HL-60/S4 treated with retinoic acid at 250 ng/mL for 4 days and 3 days (cell line): Measurements from ENCODE around the gene ITFG1.
"Not testable (repeated sequence)": the region's sequence is repeated elsewhere in the genome, so short reads cannot be mapped to it uniquely, and the experiment has no call there.

Experiments
- in situ Hi-C: fragments of 300-500 bp; cut with MboI; formaldehyde crosslinking; loops from 2 replicates; pipeline ENCODE4 v1.7.0; 2022; ENCODE audit warnings: low sequenced_read_pairs

Gene ITFG1

GRCh38 chr16:47250983-47251382 is 209.9 kb downstream of the ITFG1 start:
- in situ Hi-C loops: no loop called here

GRCh38 chr16:47247690-47248089 is 213.2 kb downstream of the ITFG1 start:
- in situ Hi-C loops: no loop called here

GRCh38 chr16:47244206-47244605 is 216.7 kb downstream of the ITFG1 start:
- in situ Hi-C loops: no loop called here

- in situ Hi-C loops: no loop called here
These were observed 219.8 kb downstream of the ITFG1 start for GRCh38 chr16:47241061-47241460.

GRCh38 chr16:47236716-47237115 is 224.1 kb downstream of the ITFG1 start:
- in situ Hi-C loops: no loop called here

GRCh38 chr16:47230296-47230695 is 230.6 kb downstream of the ITFG1 start:
- in situ Hi-C loops: no loop called here

GRCh38 chr16:47229053-47230050 is 231.5 kb downstream of the ITFG1 start:
- in situ Hi-C loops: no loop called here

- in situ Hi-C loops: no loop called here
These were observed 232.6 kb downstream of the ITFG1 start for GRCh38 chr16:47228241-47228640.

GRCh38 chr16:47213761-47214440 is 247.0 kb downstream of the ITFG1 start:
- in situ Hi-C loops: no loop called here

GRCh38 chr16:47211218-47211617 is 249.6 kb downstream of the ITFG1 start:
- in situ Hi-C loops: no loop called here

GRCh38 chr16:47204736-47205504 is 255.9 kb downstream of the ITFG1 start:
- in situ Hi-C loops: no loop called here

- in situ Hi-C loops: not testable (repeated sequence)
These were observed 257.4 kb downstream of the ITFG1 start for GRCh38 chr16:47203433-47203832.

- in situ Hi-C loops: no loop called here
These were observed 262.7 kb downstream of the ITFG1 start for GRCh38 chr16:47198180-47198575.

- in situ Hi-C loops: no loop called here
These were observed 263.2 kb downstream of the ITFG1 start for GRCh38 chr16:47197536-47198179.

- in situ Hi-C loops: no loop called here
These were observed 264.4 kb downstream of the ITFG1 start for GRCh38 chr16:47196457-47196856.

GRCh38 chr16:47182318-47182717 is 278.5 kb downstream of the ITFG1 start:
- in situ Hi-C loops: no loop called here

- in situ Hi-C loops: not testable (repeated sequence)
These were observed 279.8 kb downstream of the ITFG1 start for GRCh38 chr16:47181066-47181465.

GRCh38 chr16:47180073-47180472 is 280.8 kb downstream of the ITFG1 start:
- in situ Hi-C loops: no loop called here

GRCh38 chr16:47175152-47175551 is 285.7 kb downstream of the ITFG1 start:
- in situ Hi-C loops: no loop called here

GRCh38 chr16:47162670-47163420 is 298.0 kb downstream of the ITFG1 start:
- in situ Hi-C loops: no loop called here
